Esophagus mucosa (tissue), 1 donor: ENCODE results near the gene CDKL5. TPM values are rescaled to one million over a fixed set of nuclear protein-coding genes. Genes with fewer than 3 reads are reported as not detected.
"Not testable (repeated sequence)": the region's sequence is repeated elsewhere in the genome, so short reads cannot be mapped to it uniquely, and the experiment has no call there.

Source experiments
- ATAC-seq: fragments of 200-7000 bp; cut with Tn5 transposase; one replicate; pipeline ENCODE4 v1.9.1; 2020
- total RNA-seq: library from RNA; stranded (reverse); gene quantifications from one replicate; pipeline ENCODE4 v1.2.4, GENCODE V29; 2023
- donor health status: DM: yes; HTN: yes; CAD: no.

CDKL5 gene
- total RNA-seq: 8.7 TPM

- peak; percentile 99 for ATAC-seq
These were observed at the start of gene CDKL5 for GRCh38 chrX:18425199-18426003. Gene CDKL5, plus strand, starts transcription at chrX:18425608. Its CDS starts 81,489 bp downstream, at chrX:18507097.

DNA sequence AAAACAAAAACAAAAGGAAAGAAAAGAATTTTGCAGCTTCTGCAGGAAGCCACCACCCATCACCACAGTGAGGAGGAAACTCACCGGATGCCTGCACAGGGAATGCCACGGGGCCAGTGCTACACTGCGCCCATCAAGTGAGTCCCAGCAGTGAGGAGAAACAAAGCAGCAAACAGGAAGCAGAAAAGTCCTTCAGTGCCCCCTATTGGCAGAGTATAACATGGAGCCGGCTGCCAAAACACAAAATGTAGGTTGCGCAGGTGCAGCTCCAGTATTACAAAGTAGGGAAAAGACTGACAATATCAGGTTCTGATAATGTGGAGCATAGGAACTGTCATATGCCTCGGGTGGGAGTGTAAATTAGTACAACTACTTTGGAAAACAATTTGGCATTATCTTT is 47.6 kb upstream of the CDKL5 start:
- ATAC-seq: peak; percentile 29

DNA sequence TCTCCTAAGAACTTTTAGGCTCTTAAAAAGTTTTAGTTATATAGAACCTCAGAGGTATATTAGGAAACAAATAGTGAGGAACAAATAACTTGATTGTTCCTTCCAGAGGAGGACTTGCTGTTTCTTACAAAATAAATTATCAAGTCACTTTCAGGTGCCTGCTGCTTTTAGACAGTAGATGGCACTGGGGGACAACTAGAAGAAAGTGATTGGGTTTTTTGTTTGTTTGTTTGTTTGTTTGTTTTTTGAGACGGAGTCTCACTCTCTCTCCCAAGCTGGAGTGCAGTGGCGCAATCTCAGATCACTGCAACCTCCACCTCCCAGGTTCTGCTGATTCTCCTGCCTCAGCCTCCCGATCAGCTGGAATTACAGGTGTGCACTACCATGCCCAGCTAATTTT is 35.4 kb upstream of the CDKL5 start:
- ATAC-seq: no peak

DNA sequence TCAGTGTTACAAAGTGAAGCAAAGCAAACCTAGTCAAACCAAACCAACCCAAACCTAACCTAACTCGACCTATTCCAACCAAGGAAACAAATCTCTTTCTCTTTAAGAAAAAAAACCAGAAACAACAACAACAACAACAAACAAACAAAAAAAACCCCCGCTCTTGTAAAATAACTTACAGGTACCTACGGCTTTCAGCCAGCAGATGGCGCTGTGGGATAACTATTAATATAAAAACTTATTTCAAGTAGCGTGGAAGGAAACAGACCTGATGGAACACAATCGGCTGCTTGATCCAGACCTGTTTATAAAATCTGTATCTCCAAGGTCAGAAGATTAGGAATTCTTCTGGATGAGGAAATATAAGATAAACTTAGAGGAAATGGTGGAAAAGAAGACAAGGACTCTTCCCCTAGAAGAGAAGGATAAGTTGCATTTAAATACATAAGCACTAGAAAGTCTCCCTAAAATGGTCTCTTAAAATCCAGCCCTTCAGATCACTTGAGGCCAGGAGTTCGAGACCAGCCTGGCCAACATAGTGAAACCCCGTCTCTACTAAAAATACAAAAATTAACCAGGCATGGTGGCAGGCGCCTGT is 34.4 kb upstream of the CDKL5 start:
- no peak for ATAC-seq

GRCh38 chrX:18394477-18394876 is 30.9 kb upstream of the CDKL5 start:
- no peak for ATAC-seq

GRCh38 chrX:18401848-18402213 is 23.6 kb upstream of the CDKL5 start:
- ATAC-seq: no peak

- no peak for ATAC-seq
These were observed 18.7 kb upstream of the CDKL5 start for GRCh38 chrX:18406531-18407266.

DNA sequence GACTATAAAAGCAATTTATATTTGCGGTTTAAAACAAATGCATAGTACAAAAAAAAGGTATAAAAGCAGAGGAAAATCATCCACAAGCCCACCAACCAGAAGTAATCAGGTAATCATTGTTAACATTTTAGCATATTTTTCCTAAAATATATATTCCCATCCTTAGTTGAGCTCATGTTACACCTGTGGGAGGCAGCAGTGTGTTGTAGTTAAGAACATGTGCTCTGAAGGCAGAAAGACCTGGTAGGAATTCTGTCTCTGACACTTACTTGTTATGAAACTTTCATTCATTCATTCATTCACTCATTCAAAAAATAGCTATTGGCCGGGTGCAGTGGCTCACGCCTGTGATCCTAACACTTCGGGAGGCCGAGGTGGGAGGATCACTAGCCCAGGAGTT is 15.4 kb upstream of the CDKL5 start:
- no peak for ATAC-seq

- ATAC-seq: no peak
These were observed 10.0 kb upstream of the CDKL5 start for GRCh38 chrX:18415386-18415785.

GRCh38 chrX:18422325-18422724 is 3.1 kb upstream of the CDKL5 start:
- no peak for ATAC-seq

GRCh38 chrX:18422886-18423285 is 2.5 kb upstream of the CDKL5 start:
- no peak for ATAC-seq

GRCh38 chrX:18424482-18425198 is 768 bp upstream of the CDKL5 start:
- ATAC-seq: peak; percentile 6

DNA sequence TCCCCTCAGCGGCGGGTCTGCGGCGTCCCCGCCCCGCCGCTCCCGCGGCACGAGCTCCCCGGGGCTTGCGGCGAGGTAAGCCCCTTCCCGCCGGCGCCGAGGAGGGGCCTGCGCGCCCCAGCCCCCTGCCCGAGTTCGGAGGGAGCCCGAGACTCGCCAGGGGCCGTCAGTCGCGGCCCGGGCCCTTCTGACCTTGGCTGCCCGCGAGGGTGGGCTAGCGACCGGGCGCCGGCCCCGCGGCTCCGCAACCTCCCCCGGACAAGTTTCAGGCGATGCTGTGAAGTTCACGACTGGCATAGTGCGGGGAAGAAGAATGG is 554 bp downstream of the CDKL5 start:
- ATAC-seq: no peak

GRCh38 chrX:18428006-18428405 is 2.6 kb downstream of the CDKL5 start:
- ATAC-seq: no peak

DNA sequence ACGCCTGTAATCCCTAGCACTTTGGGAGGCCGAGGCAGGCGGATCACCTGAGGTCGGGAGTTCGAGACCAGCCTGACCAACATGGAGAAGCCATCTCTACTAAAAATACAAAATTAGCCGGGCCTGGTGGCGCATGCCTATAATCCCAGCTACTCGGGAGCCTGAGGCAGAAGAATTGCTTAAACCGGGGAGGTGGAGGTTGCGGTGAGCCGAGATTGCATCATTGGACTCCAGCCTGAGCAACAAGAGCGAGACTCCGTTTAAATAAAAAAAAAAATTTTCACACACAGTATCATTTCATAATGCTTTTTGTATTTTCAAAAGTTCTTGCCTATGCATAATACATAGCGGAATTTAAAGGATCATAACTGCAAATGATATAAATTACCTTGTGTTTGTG is 7.9 kb downstream of the CDKL5 start:
- ATAC-seq: not testable (repeated sequence)

DNA sequence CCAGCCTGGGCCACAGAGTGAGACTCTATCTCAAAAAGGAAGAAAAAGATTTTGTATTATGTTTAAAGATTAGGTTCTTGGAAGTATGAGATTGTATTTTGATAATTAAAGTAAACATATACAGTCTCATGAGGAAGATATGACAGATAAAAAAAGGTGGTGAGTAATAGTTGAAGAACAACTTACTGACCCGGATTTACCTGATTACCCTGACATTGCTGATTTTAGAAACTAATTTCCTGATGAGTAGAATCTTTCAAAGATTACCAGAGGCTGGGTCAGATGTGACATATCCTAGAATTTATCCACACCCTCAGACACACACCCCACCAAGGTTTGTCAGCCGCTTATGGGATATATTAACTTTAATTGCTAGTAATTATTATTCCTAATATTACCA is 9.5 kb downstream of the CDKL5 start:
- ATAC-seq: peak; percentile 64

- ATAC-seq: no peak
These were observed 10.6 kb downstream of the CDKL5 start for GRCh38 chrX:18436017-18436416.

- ATAC-seq: no peak
These were observed 15.4 kb downstream of the CDKL5 start for GRCh38 chrX:18440835-18441234.

DNA sequence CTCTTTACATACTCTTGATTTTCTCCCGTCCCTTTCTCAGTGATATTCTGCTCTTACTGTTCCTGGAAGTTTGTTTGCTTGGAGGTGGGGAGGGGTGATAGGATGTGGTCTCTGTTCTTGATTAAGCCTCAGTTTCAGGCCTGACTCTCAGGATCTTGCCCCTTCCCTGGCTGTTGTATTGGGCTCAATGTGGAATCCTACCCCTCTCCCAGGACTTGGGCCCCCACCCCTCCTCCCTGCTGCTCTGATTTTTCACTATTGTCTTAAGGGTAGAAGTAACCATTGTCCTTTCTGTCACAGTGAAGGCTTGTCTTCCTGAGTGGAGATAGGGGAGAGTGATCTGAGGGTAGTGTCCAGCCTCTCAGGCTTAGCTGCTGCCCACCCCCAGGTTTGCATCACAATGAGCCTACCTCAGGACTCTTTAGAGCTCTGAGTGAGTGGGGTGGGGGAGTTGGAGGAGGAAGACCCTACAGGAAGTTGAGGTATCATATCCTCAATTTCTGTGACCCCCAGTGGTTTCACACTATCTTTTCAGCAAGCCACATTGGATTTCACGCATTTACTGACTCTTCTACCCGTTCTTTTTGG is 16.5 kb downstream of the CDKL5 start:
- ATAC-seq: no peak

- ATAC-seq: no peak
These were observed 23.0 kb downstream of the CDKL5 start for GRCh38 chrX:18448416-18448815.

- no peak for ATAC-seq
These were observed 23.8 kb downstream of the CDKL5 start for GRCh38 chrX:18449236-18449635.

GRCh38 chrX:18455384-18455783 is 30.0 kb downstream of the CDKL5 start:
- no peak for ATAC-seq

- ATAC-seq: no peak
These were observed 31.6 kb downstream of the CDKL5 start for GRCh38 chrX:18457000-18457399.
